Neural progenitor cell (in vitro differentiated cells): ENCODE results near the gene HMGB4. TPM values are rescaled to one million over a fixed set of nuclear protein-coding genes. Genes with fewer than 3 reads are reported as not detected.

Experiments used
- DNase-seq: peaks from one replicate; pipeline ENCODE4 v3.0.0-alpha.2; 2016; ENCODE audit warnings: low spot score
- H2AFZ ChIP-seq: fragments of 200-600 bp; sonication (generic); replicated peaks from 2 replicates; pipeline ENCODE4 v1.6.1; 2016; ENCODE audit warnings: antibody characterized with exemption
- H3F3A ChIP-seq: fragments of 200-600 bp; sonication (generic); 2 replicates; pipeline ENCODE4 v1.6.1; 2016; ENCODE audit warnings: antibody characterized with exemption, low read depth
- H3K27ac ChIP-seq: fragments of 200-600 bp; sonication (generic); 2 replicates; pipeline ENCODE4 v1.5.1; 2016; ENCODE audit warnings: mild to moderate bottlenecking
- H3K27me3 ChIP-seq: fragments of 200-600 bp; sonication (generic); 2 replicates; pipeline ENCODE4 v1.6.1; 2016; ENCODE audit warnings: mild to moderate bottlenecking, moderate library complexity
- H3K36me3 ChIP-seq: fragments of 200-600 bp; sonication (generic); 2 replicates; pipeline ENCODE4 v1.5.1; 2016
- H3K4me1 ChIP-seq: fragments of 200-600 bp; sonication (generic); 2 replicates; pipeline ENCODE4 v1.6.1; 2016; ENCODE audit warnings: mixed run types
- H3K4me2 ChIP-seq: fragments of 200-600 bp; sonication (generic); 2 replicates; pipeline ENCODE4 v1.6.1; 2016
- H3K4me3 ChIP-seq: fragments of 200-600 bp; sonication (generic); 2 replicates; pipeline ENCODE4 v1.5.1; 2016
- H3K79me2 ChIP-seq: fragments of 200-600 bp; sonication (generic); 2 replicates; pipeline ENCODE4 v1.6.1; 2016; ENCODE audit warnings: low read depth
- H3K9ac ChIP-seq: fragments of 200-600 bp; sonication (generic); 2 replicates; pipeline ENCODE4 v1.6.1; 2016
- H3K9me3 ChIP-seq: fragments of 200-600 bp; sonication (generic); 2 replicates; pipeline ENCODE4 v1.5.1; 2016; ENCODE audit warnings: low read depth
- H4K20me1 ChIP-seq: fragments of 200-600 bp; sonication (generic); 2 replicates; pipeline ENCODE4 v1.6.1; 2016; ENCODE audit warnings: low read depth
- H3K27ac Mint-ChIP-seq: 3 replicates; pipeline ENCODE4 v1.8.0; 2021; ENCODE audit warnings: mixed read lengths
- H3K27me3 Mint-ChIP-seq: 2 replicates; pipeline ENCODE4 v1.8.0; 2022; ENCODE audit warnings: low read depth, mild to moderate bottlenecking, inconsistent platforms, moderate library complexity, mixed read lengths; ENCODE audit not compliant: insufficient read depth
- H3K36me3 Mint-ChIP-seq: 3 replicates; pipeline ENCODE4 v1.8.0; 2021; ENCODE audit warnings: mixed read lengths
- H3K4me1 Mint-ChIP-seq: 3 replicates; pipeline ENCODE4 v1.8.0; 2021; ENCODE audit warnings: mixed read lengths
- H3K4me3 Mint-ChIP-seq: 3 replicates; pipeline ENCODE4 v1.8.0; 2021; ENCODE audit warnings: mild to moderate bottlenecking, moderate library complexity, mixed read lengths
- H3K9me3 Mint-ChIP-seq: 3 replicates; pipeline ENCODE4 v1.8.0; 2020; ENCODE audit warnings: mixed read lengths
- CTCF ChIP-seq: fragments of 200-600 bp; sonication (generic); IDR thresholded peaks from 2 replicates; pipeline ENCODE4 v1.5.1; 2017; ENCODE audit warnings: antibody characterized with exemption, mild to moderate bottlenecking
- EZH2 ChIP-seq: fragments of 200-600 bp; sonication (generic); IDR thresholded peaks from 2 replicates; pipeline ENCODE4 v1.6.1; 2017; ENCODE audit warnings: antibody characterized with exemption, mild to moderate bottlenecking, moderate library complexity
- EZH2phosphoT487 ChIP-seq: fragments of 200-600 bp; sonication (generic); IDR thresholded peaks from 2 replicates; pipeline ENCODE4 v1.6.1; 2017; ENCODE audit warnings: antibody characterized with exemption
- total RNA-seq: library from RNA; depleted of rRNA; stranded (reverse); fragments of >200 nt; gene quantifications from 2 replicates; pipeline ENCODE4 v1.2.3, GENCODE V29; 2015; ENCODE audit warnings: low replicate concordance

HMGB4 gene
- total RNA-seq, 1 donor from 2014 or later = not detected

- Histone ChIP-seq H4K20me1 (no peaks in the 10 kb centered on the region), H3K27ac (no peak overlapping the region), H3K9ac (no peak overlapping the region), H3K9me3 (no peaks in the 10 kb centered on the region), H3K4me2 (no peak overlapping the region), H3K36me3 (no peaks in the 10 kb centered on the region), H3K4me1 (peaks cover 5% of the 10 kb centered on the region), H2AFZ (no peak overlapping the region), H3K79me2 (no peaks in the 10 kb centered on the region), H3F3A (no peaks in the 10 kb centered on the region), H3K27me3 (no peaks in the 10 kb centered on the region), H3K4me3 (no peak overlapping the region)
- TF ChIP-seq CTCF = no peak
- TF ChIP-seq EZH2phosphoT487 = no peak
- TF ChIP-seq EZH2 = no peak
- Mint-ChIP-seq H3K27ac (no peak overlapping the region), H3K4me1 (peaks cover 20% of the 10 kb centered on the region), H3K27me3 (peaks cover 3% of the 10 kb centered on the region), H3K4me3 (no peak overlapping the region), H3K36me3 (no peaks in the 10 kb centered on the region), H3K9me3 (no peaks in the 10 kb centered on the region)
- DNase-seq = no peak
These were observed 32.1 kb downstream of the HMGB4 start for GRCh38 chr1:33895976-33896375.

GRCh38 chr1:33897092-33897725 is 33.3 kb downstream of the HMGB4 start:
- H3K4me1 ChIP-seq = peaks cover 9% of the 10 kb centered on the region
- H3K27ac ChIP-seq = no peak overlapping the region
- H3K4me3 Mint-ChIP-seq = no peak overlapping the region
- H3K4me2 ChIP-seq = no peak overlapping the region
- peaks cover 20% of the 10 kb centered on the region for H3K4me1 Mint-ChIP-seq
- no peak overlapping the region for H3K27ac Mint-ChIP-seq
- no peak overlapping the region for H3K9ac ChIP-seq
- H3K36me3 Mint-ChIP-seq = no peaks in the 10 kb centered on the region
- no peak overlapping the region for H2AFZ ChIP-seq
- H3K79me2 ChIP-seq = no peaks in the 10 kb centered on the region
- no peak for DNase-seq
- no peaks in the 10 kb centered on the region for H3K9me3 ChIP-seq
- H3K4me3 ChIP-seq = no peak overlapping the region
- H3K27me3 Mint-ChIP-seq = peaks cover 2% of the 10 kb centered on the region
- no peaks in the 10 kb centered on the region for H3K27me3 ChIP-seq
- H3K36me3 ChIP-seq = no peaks in the 10 kb centered on the region
- H3K9me3 Mint-ChIP-seq = no peaks in the 10 kb centered on the region
- H4K20me1 ChIP-seq = no peaks in the 10 kb centered on the region
- H3F3A ChIP-seq = no peaks in the 10 kb centered on the region
- TF ChIP-seq CTCF (no peak), EZH2 (no peak), EZH2phosphoT487 (no peak)

- H3K4me1 ChIP-seq = peaks cover 15% of the 10 kb centered on the region
- no peaks in the 10 kb centered on the region for H3K9me3 Mint-ChIP-seq
- H3K4me2 ChIP-seq = no peak overlapping the region
- no peak overlapping the region for H3K4me3 Mint-ChIP-seq
- H3K9ac ChIP-seq = no peak overlapping the region
- peaks cover 22% of the 10 kb centered on the region for H3K4me1 Mint-ChIP-seq
- no peak overlapping the region for H3K27ac Mint-ChIP-seq
- no peaks in the 10 kb centered on the region for H4K20me1 ChIP-seq
- no peaks in the 10 kb centered on the region for H3K79me2 ChIP-seq
- H2AFZ ChIP-seq = no peak overlapping the region
- no peaks in the 10 kb centered on the region for H3K27me3 ChIP-seq
- no peak for TF ChIP-seq EZH2phosphoT487
- TF ChIP-seq CTCF = no peak
- TF ChIP-seq EZH2 = no peak
- no peaks in the 10 kb centered on the region for H3F3A ChIP-seq
- H3K27me3 Mint-ChIP-seq = no peaks in the 10 kb centered on the region
- no peak overlapping the region for H3K27ac ChIP-seq
- H3K36me3 Mint-ChIP-seq = no peaks in the 10 kb centered on the region
- H3K4me3 ChIP-seq = no peak overlapping the region
- no peaks in the 10 kb centered on the region for H3K9me3 ChIP-seq
- H3K36me3 ChIP-seq = no peaks in the 10 kb centered on the region
- DNase-seq = no peak
These were observed 34.5 kb downstream of the HMGB4 start for GRCh38 chr1:33898406-33898805.
